CD4-positive, alpha-beta memory T cell (primary cell): ENCODE data around the gene STPG1. TPM values are rescaled to one million over a fixed set of nuclear protein-coding genes. Genes with fewer than 3 reads are reported as not detected.
A peak's percentile ranks its signal among the peaks of the same experiment; 100 is the strongest.

ENCODE experiments used
- CTCF ChIA-PET: fragments of 350-600 bp; sonication (Branson Sonifier 250); formaldehyde crosslinking; loops from one replicate; lab custom pipeline; 2021; ENCODE audit warnings: inconsistent platforms; ENCODE audit not compliant: partially characterized antibody; lab: Charles Lee
- POLR2A ChIA-PET: fragments of 350-600 bp; sonication (Branson Sonifier 250); formaldehyde crosslinking; loops from one replicate; lab custom pipeline; 2021; ENCODE audit not compliant: partially characterized antibody; lab: Charles Lee
- DNase-seq, 5 donors: peaks; one replicate each; pipeline versions ENCODE4 v3.0.0 to v3.0.0-alpha.2; 2020 to 2022; ENCODE audit warnings: mixed read lengths in 1 of 5
- H3K27ac ChIP-seq: one replicate; pipeline ENCODE4 v1.7.0; 2013; ENCODE audit warnings: low read depth, low read length
- H3K27me3 ChIP-seq: 2 replicates; pipeline ENCODE4 v1.7.0; 2013; ENCODE audit warnings: mild to moderate bottlenecking, low read length, moderate library complexity; ENCODE audit not compliant: insufficient read depth
- H3K36me3 ChIP-seq: 2 replicates; pipeline ENCODE4 v1.7.0; 2013; ENCODE audit warnings: mild to moderate bottlenecking, low read length, moderate library complexity; ENCODE audit not compliant: insufficient read depth
- H3K4me1 ChIP-seq: 2 replicates; pipeline ENCODE4 v1.7.0; 2013; ENCODE audit warnings: mild to moderate bottlenecking, low read length, moderate library complexity; ENCODE audit not compliant: insufficient read depth
- H3K4me3 ChIP-seq, 2 donors: one replicate each; pipeline ENCODE4 v1.7.0; 2013; ENCODE audit warnings: low read length in 2 of 2, mild to moderate bottlenecking in 1 of 2
- H3K9me3 ChIP-seq, 2 donors: one replicate each; pipeline ENCODE4 v1.7.0; 2013; ENCODE audit warnings: low read length in 2 of 2, control low read depth in 1 of 2; ENCODE audit not compliant: control insufficient read depth in 1 of 2
- H3K27ac Mint-ChIP-seq, 7 donors: one replicate each; pipeline ENCODE4 v1.8.0; 2020 to 2021; ENCODE audit warnings: mixed read lengths in 7 of 7, mild to moderate bottlenecking in 6 of 7, inconsistent platforms in 3 of 7, moderate library complexity in 3 of 7
- H3K27me3 Mint-ChIP-seq, 2 donors: one replicate each; pipeline ENCODE4 v1.8.0; 2020 to 2021; ENCODE audit warnings: mixed read lengths in 2 of 2
- H3K36me3 Mint-ChIP-seq, 2 donors: one replicate each; pipeline ENCODE4 v1.8.0; 2020 to 2021; ENCODE audit warnings: mixed read lengths in 2 of 2, inconsistent platforms in 1 of 2, mild to moderate bottlenecking in 1 of 2
- H3K4me1 Mint-ChIP-seq, 4 donors: one replicate each; pipeline ENCODE4 v1.8.0; 2020 to 2021; ENCODE audit warnings: mixed read lengths in 4 of 4, mild to moderate bottlenecking in 1 of 4
- H3K4me3 Mint-ChIP-seq, 8 donors: one replicate each; pipeline ENCODE4 v1.8.0; 2020 to 2021; ENCODE audit warnings: mixed read lengths in 8 of 8, mild to moderate bottlenecking in 7 of 8, moderate library complexity in 6 of 8, inconsistent platforms in 3 of 8
- H3K9me3 Mint-ChIP-seq, 8 donors: one replicate each; pipeline ENCODE4 v1.8.0; 2020 to 2021; ENCODE audit warnings: mixed read lengths in 8 of 8, mild to moderate bottlenecking in 5 of 8, inconsistent platforms in 3 of 8, moderate library complexity in 1 of 8
- intact Hi-C: fragments of 100-400 bp; cut with micrococcal nuclease; formaldehyde crosslinking; loops from one replicate; pipeline ENCODE4 v1.15.1; 2023
- polyA plus RNA-seq, 2 donors: library from polyadenylated mRNA; unstranded; fragments of 300-500 nt; fragmentation: Illumina TruSeq; gene quantifications; one replicate each; pipeline ENCODE4 v1.2.3, GENCODE V29; 2021
- total RNA-seq, 2 experiments: library from RNA; stranded (reverse); gene quantifications; one replicate each; pipeline ENCODE4 v1.2.3, GENCODE V29; 2021

STPG1 gene
- total and polyA plus RNA-seq, 4 experiments from 2014 or later: 3.1 to 4.9 (median 3.8) TPM

DNA sequence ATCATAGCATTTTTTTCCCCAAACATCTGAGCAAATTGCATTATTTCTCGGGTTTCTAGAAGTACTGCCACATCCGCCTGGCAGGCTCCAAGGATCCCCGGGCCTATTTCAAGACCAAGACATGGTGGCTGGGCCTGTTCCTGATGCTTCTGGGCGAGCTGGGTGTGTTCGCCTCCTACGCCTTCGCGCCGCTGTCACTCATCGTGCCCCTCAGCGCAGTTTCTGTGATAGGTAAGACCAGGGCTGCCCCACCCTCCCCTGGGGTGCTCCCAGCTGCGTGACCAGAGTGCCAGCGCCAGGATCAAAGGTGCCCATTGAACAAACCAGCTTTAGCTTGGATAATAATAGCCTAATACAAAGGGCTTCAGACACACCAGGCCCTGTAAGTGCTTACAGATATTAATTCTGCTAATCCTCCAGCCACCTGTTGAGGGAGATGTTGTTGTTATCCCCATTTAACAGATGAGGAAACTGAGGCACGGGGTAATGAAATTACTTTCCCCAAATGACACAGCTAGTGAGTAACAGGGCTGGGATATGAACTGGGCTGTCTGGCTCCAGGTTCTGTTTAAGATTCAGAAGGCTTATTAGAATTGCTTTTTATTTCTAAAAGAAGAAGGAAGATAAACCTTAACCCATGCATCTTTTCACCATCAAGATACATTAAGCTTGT lies 28.6 kb upstream of the STPG1 start:
- Histone ChIP-seq H3K9me3 (no peaks in the 10 kb centered on the region), H3K36me3 (peaks cover 70% of the 10 kb centered on the region), H3K27ac (no peak overlapping the region), H3K4me1 (peaks cover 4% of the 10 kb centered on the region), H3K4me3 (no peak overlapping the region), H3K27me3 (no peaks in the 10 kb centered on the region)
- ChIA-PET POLR2A (interaction anchor here (0.9 to 1.1 kb wide), 3 partner anchors 18 to 61 kb away, joined by 3 read pairs; partner anchors contain the start of gene RCAN3), CTCF (interaction anchor here (0.6 to 2.0 kb wide), 4 partner anchors 27 to 145 kb away, joined by 3 to 8 read pairs (median 6); partner anchors contain the start of gene NIPAL3)
- intact Hi-C loops: no loop called here
- Mint-ChIP-seq H3K27me3 (no peaks in the 10 kb centered on the region), H3K27ac (peak overlapping the region in 2 of 7 donors; percentile 15 to 24), H3K4me1 (peaks cover 3 to 27% (median 7%) of the 10 kb centered on the region in 4 donors), H3K36me3 (peaks cover 51 to 61% of the 10 kb centered on the region in 2 donors), H3K9me3 (no peaks in the 10 kb centered on the region), H3K4me3 (no peak overlapping the region)
- DNase-seq: no peak

DNA sequence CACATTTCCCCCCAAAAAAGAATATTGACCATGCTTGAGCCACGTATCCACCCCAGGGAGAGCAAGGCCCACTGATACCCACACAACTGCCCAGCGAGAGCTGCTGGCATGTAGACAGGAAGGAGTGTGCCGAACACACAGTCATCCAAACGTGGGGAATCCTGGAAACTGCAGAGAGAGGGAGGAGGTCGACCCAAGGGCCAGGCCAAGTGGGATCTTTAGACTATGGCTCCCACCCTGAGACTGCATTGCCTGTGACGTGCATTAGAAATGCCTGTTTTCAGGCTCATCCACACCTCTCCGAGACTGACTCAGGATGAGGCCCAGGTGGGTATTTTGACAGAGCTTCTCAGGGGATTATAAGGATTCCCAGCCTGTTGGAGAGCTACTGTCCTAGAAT lies 27.9 kb upstream of the STPG1 start:
- no peaks in the 10 kb centered on the region for H3K27me3 Mint-ChIP-seq
- Histone ChIP-seq H3K4me1 (peaks cover 4% of the 10 kb centered on the region), H3K27ac (no peak overlapping the region), H3K36me3 (peaks cover 63% of the 10 kb centered on the region), H3K9me3 (no peaks in the 10 kb centered on the region), H3K27me3 (no peaks in the 10 kb centered on the region), H3K4me3 (no peak overlapping the region)
- DNase-seq: no peak
- POLR2A ChIA-PET: interaction anchor here (1.0 kb wide), 1 partner anchor 61 kb away, joined by 3 read pairs; the partner anchor contains the start of gene RCAN3
- peak overlapping the region in 4 of 7 donors; percentile 53 to 77 (median 74) for H3K27ac Mint-ChIP-seq
- CTCF ChIA-PET: interaction anchor here (2.0 kb wide), 1 partner anchor 48 kb away, joined by 8 read pairs; no protein-coding TSS in a partner anchor
- intact Hi-C loops: no loop called here
- peaks cover 44 to 57% of the 10 kb centered on the region in 2 donors for H3K36me3 Mint-ChIP-seq
- H3K4me3 Mint-ChIP-seq: no peak overlapping the region
- no peaks in the 10 kb centered on the region for H3K9me3 Mint-ChIP-seq
- H3K4me1 Mint-ChIP-seq: peaks cover 3 to 27% (median 7%) of the 10 kb centered on the region in 4 donors

DNA sequence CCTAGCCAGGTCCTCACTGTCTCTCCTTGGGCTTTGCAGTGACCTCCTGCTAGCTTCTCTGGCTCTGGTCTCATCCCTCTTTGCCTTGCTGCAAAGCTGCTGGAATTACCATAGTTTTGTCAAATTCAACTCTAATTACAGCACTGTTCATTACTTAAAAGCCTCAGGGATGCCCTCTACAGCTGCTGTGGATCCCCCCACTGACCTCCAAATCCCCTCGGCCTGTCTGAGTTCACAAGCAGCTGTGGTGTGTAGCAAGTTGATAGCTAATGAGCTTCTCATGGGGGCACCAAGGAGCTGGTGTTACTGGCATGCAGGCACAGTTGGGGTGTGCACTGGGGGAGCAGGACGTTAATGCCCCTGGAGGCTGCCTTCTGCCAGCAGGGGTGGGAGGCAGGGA lies 26.9 kb upstream of the STPG1 start:
- H3K4me3 ChIP-seq: no peak overlapping the region
- no peak overlapping the region for H3K27ac ChIP-seq
- no peak overlapping the region for H3K4me3 Mint-ChIP-seq
- H3K4me1 ChIP-seq: peaks cover 4% of the 10 kb centered on the region
- no peaks in the 10 kb centered on the region for H3K27me3 Mint-ChIP-seq
- H3K27me3 ChIP-seq: no peaks in the 10 kb centered on the region
- no peaks in the 10 kb centered on the region for H3K9me3 ChIP-seq
- H3K4me1 Mint-ChIP-seq: peaks cover 4 to 26% (median 10%) of the 10 kb centered on the region in 4 donors
- no peaks in the 10 kb centered on the region for H3K9me3 Mint-ChIP-seq
- DNase-seq: no peak
- H3K36me3 ChIP-seq: peaks cover 53% of the 10 kb centered on the region
- CTCF ChIA-PET: interaction anchor here (1.1 kb wide), 1 partner anchor 147 kb away, joined by 4 read pairs; no protein-coding TSS in a partner anchor
- no peak overlapping the region for H3K27ac Mint-ChIP-seq
- POLR2A ChIA-PET: no interaction called here
- peaks cover 34 to 58% of the 10 kb centered on the region in 2 donors for H3K36me3 Mint-ChIP-seq
- intact Hi-C loops: no loop called here

DNA sequence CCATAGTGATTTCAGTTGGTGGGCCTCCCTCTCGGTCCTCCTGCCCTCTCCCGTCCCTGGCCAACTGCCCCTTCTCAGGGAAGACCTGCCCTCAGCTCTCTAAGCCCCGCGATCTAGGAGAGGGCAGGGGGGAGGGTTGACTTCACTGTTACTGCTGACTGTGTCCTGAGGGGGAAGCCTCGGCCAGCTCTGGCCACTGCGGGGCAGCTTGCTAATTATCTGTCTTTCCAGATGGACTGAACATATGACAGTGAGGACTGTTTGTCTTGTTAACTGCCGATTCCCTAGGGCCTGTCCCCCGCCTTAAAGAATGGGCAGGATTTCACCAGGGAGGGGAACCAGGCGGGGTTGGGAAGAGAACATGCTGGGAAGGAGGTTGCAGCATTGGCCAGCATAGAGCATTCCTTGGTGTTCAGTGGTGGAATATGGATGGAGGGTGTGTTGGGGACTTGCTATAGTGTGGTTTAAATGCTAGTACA lies 24.9 kb upstream of the STPG1 start:
- H3K36me3 ChIP-seq: peaks cover 38% of the 10 kb centered on the region
- H3K4me1 ChIP-seq: peaks cover 4% of the 10 kb centered on the region
- H3K27me3 ChIP-seq: no peaks in the 10 kb centered on the region
- ChIA-PET POLR2A (no interaction called here), CTCF (no interaction called here)
- no peak overlapping the region for H3K27ac ChIP-seq
- Mint-ChIP-seq H3K4me3 (peak overlapping the region in 1 of 8 donors; percentile 26), H3K4me1 (peaks cover 14 to 38% (median 17%) of the 10 kb centered on the region in 4 donors), H3K27ac (peak overlapping the region in 4 of 7 donors; percentile 49 to 66 (median 58)), H3K27me3 (no peaks in the 10 kb centered on the region), H3K36me3 (peaks cover 31 to 48% of the 10 kb centered on the region in 2 donors), H3K9me3 (no peaks in the 10 kb centered on the region)
- no peak for DNase-seq
- intact Hi-C loops: no loop called here
- H3K9me3 ChIP-seq: no peaks in the 10 kb centered on the region
- no peak overlapping the region for H3K4me3 ChIP-seq

DNA sequence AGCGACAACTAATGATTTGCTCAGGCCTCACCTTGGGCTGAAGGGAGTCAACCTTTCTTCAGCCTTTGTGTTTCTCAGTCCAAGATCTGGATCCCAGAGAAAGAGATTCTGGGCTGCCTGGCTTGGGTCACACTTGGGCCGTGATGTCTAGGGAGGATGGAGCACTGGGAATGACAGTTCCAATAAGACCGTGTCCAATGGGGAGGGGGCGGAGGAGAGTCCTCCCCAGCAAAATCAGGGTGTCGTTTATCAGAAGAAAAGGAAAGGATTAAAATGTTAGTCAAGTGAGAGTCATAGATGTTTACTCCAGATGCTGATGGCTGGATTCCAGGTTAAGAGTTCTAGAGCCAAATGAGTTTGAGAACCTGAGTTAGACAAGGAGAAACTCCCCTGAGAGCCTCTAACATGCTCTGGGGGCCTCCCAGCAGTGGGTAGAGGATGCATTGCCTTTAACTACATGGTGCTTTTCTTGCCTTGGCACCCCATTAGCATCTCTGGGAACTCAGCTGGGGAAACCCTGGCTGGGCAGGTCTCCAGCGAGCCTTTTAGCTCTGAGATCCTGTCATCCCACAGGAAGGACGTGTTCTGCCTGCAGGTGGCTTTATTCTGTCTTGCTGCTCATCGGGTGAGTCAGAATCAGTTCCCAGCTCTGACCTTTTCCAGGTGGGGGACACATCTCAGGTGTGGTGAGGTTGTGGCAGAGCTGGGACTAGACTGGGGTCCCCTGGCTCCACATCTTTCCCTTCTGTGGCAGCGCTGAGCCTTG lies 24.2 kb upstream of the STPG1 start:
- H3K4me1 Mint-ChIP-seq: peaks cover 16 to 45% (median 17%) of the 10 kb centered on the region in 4 donors
- ChIA-PET POLR2A (no interaction called here), CTCF (no interaction called here)
- Histone ChIP-seq H3K9me3 (no peaks in the 10 kb centered on the region), H3K4me3 (no peak overlapping the region), H3K27me3 (no peaks in the 10 kb centered on the region), H3K4me1 (peaks cover 4% of the 10 kb centered on the region), H3K27ac (no peak overlapping the region), H3K36me3 (peaks cover 38% of the 10 kb centered on the region)
- no peaks in the 10 kb centered on the region for H3K27me3 Mint-ChIP-seq
- peak overlapping the region in 3 of 7 donors; percentile 9 to 60 (median 31) for H3K27ac Mint-ChIP-seq
- H3K4me3 Mint-ChIP-seq: no peak overlapping the region
- intact Hi-C loops: no loop called here
- DNase-seq: no peak
- no peaks in the 10 kb centered on the region for H3K9me3 Mint-ChIP-seq
- peaks cover 37 to 53% of the 10 kb centered on the region in 2 donors for H3K36me3 Mint-ChIP-seq

DNA sequence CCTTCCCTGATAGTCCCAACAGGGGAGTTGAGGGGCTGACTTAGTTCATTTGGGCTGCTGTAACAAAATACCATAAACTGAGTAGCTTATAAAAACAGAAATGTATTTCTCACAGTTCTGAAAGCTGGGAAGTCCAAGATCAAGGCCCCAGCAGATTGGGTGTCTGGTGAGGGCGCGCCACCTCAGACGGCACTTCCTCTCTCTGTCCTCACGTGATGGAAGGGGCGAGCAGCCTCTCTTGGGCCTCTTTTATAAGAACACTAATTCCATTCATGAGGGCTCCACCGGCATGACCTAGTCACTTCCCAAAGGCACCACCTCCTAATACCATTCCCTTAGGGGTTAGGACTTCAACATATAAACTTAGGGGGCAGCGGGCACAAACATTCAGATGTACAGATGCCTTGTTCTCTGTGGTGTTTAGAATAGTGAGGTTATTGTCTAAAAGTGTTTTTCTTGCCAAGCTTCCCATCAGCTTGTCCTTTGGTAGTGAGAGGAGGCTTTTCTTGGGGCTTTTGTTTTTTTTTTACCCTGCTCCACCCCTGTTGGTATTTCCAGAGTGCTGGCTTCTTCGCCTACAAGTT lies 22.3 kb upstream of the STPG1 start:
- no peaks in the 10 kb centered on the region for H3K9me3 ChIP-seq
- ChIA-PET POLR2A (no interaction called here), CTCF (interaction anchor here (0.8 to 1.5 kb wide), 4 partner anchors 14 to 151 kb away, joined by 3 to 5 read pairs (median 4); partner anchors contain the start of gene NIPAL3)
- intact Hi-C loops: no loop called here
- Mint-ChIP-seq H3K9me3 (no peaks in the 10 kb centered on the region), H3K4me3 (no peak overlapping the region), H3K27ac (peak overlapping the region in 2 of 7 donors; percentile 10 to 57), H3K4me1 (peaks cover 16 to 44% (median 20%) of the 10 kb centered on the region in 4 donors), H3K36me3 (peaks cover 40 to 47% of the 10 kb centered on the region in 2 donors), H3K27me3 (no peaks in the 10 kb centered on the region)
- DNase-seq: no peak
- no peak overlapping the region for H3K4me3 ChIP-seq
- H3K27ac ChIP-seq: no peak overlapping the region
- H3K4me1 ChIP-seq: peaks cover 10% of the 10 kb centered on the region
- H3K36me3 ChIP-seq: peaks cover 30% of the 10 kb centered on the region
- H3K27me3 ChIP-seq: no peaks in the 10 kb centered on the region
